GM21723 (cell line): ENCODE results near the gene AMOTL1.
"Not testable (repeated sequence)": the region's sequence is repeated elsewhere in the genome, so short reads cannot be mapped to it uniquely, and the experiment has no call there.

ENCODE experiments used
- ATAC-seq: cut with Tn5 transposase; IDR thresholded peaks from one replicate; pipeline ENCODE4 v1.9.1; 2021; ENCODE audit warnings: mild to moderate bottlenecking, moderate library complexity; ENCODE audit not compliant: unreplicated experiment

AMOTL1 gene

DNA sequence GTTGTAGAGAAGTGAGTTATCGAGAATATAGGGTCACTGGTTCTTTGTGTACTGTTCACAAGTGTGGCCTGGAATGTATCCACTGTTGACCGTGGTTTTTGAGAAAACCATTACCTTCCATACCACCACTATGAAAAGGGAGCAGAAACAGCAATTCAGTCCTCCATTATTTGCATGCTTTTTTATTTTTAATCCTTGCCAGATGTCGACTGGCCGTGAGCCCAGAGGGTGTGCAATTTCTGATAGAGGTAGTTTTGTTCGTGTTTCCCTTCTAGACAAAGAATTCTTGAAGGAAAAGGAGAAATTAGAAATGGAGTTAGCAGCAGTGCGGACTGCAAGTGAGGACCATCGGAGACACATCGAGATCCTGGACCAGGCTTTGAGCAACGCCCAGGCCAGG, 81.7 kb downstream of the AMOTL1 start:
- no peak for ATAC-seq

- ATAC-seq, result no peak
Observed at GRCh38 chr11:94851864-94852636, 83.9 kb downstream of the AMOTL1 start.

DNA sequence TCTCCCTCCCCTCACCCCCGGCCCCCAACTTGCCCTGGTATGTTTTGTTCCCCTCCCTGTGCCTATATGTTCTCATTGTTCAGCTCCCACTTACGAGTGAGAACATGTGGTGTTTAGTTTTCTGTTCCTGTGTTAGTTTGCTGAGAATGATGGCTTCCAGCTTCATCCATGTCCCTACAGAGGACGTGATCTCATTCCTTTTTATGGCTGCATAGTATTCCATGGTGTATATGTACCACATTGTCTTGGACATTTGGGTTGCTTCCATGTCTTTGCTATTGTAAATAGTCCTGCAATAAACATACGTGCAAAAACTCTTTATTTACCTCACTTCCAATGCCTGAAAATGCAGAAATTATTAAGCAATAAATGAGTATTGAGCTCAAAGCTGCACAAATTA, 85.1 kb downstream of the AMOTL1 start:
- not testable (repeated sequence) for ATAC-seq

DNA sequence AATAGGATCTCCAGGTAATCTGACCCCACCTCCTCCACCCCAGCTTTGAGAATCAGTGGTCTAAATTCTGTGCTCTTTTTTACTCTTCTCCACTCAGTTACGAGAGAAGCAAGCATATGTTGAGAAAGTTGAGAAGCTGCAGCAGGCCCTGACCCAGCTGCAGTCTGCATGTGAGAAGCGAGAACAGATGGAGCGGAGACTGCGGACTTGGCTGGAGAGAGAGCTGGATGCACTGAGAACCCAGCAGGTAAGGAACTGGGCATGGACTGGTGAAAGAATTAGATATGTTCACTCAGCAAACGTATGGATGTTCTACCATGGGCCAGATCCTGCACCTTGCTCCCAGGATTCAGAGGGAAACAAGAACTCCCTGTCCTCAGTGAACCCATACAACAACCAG, 85.7 kb downstream of the AMOTL1 start:
- ATAC-seq, result no peak

- no peak for ATAC-seq
Observed at GRCh38 chr11:94854770-94855633, 86.8 kb downstream of the AMOTL1 start.

GRCh38 chr11:94855666-94856065, 87.5 kb downstream of the AMOTL1 start:
- ATAC-seq, result no peak

DNA sequence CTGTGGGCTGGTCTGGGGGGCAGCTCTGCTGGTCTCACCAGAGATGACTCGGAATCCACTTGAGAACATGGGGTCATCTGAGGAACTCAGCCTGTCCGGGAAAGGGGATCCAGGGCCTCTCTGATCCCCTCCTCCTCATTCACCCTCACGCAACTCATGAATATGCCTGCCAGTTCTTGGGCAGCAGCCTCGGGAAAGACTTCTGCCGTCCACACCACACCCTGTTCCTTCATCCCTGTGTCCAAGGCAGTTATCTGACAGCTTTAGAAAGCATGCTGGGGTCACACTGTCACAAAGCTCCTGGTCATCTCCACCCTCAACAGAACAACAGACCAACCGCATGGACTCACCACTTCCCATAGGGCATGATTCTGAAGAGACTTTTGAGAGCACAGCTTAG, 88.3 kb downstream of the AMOTL1 start:
- no peak for ATAC-seq

DNA sequence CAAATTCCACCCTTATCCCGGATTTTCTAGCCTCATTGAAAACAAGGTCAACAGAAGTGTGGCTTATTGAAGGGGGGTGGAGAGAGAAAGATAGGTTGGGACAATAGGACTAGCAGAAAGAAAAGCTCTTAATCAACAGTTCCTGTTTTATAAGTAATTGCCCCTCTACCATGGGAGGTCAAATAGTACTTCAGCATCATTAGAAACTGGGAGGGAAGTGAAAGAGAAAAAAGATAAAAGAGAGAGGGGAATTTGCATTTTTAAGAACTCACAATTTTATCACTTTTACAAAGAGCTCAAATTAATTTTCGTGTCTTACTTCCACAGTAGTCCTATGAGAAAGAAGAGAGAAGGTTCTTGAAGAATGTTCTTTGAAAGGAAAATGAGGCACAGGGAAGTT, 89.2 kb downstream of the AMOTL1 start:
- no peak for ATAC-seq

- ATAC-seq, result no peak
Observed at GRCh38 chr11:94858012-94858705, 90.0 kb downstream of the AMOTL1 start.

GRCh38 chr11:94860333-94860732, 92.2 kb downstream of the AMOTL1 start:
- no peak for ATAC-seq

GRCh38 chr11:94861306-94861845, 93.2 kb downstream of the AMOTL1 start:
- ATAC-seq, result no peak

DNA sequence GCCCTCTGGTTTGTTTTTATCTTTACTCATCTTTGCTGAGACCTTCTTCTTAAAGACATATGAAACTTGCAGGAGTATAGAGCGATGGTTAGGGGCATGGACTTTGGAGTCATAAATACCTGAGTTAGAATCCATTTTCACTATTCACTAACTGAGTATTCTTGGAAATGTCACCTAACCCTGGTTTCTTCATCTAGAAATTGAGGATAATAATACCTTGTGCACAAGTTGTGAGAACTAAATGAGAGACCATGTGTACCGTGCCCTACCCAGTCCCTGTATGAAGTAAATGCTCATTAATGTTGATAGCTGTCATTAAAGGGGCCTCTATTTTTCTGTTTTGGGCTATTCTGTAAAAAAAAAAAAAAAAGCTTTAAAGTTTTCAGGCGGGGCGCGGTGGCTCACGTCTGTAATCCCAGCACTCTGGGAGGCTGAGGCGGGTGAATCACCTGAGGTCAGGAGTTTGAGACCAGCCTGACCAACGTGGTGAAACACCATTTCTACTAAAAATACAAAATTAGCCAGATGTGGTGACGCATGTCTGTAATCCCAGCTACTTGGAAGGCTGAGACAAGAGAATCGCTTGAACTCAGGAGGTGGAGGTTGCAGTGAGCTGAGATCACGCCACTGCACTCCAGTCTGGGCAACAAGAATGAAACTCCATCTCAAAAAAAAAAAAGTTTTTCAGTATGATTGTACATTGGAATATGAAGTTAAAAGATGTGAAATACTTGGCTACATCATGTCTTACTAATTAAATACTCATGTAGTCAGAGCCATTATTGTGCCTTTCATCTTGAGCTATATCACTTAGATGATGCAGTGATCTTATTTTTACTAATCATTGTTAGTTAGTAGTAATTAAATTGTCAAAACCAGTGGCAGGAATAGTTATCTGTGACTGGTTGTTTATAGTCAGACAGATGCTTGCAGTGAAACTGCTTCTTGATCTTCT, 95.0 kb downstream of the AMOTL1 start:
- no peak for ATAC-seq

- no peak for ATAC-seq
Observed at GRCh38 chr11:94864506-94865045, 96.4 kb downstream of the AMOTL1 start.

DNA sequence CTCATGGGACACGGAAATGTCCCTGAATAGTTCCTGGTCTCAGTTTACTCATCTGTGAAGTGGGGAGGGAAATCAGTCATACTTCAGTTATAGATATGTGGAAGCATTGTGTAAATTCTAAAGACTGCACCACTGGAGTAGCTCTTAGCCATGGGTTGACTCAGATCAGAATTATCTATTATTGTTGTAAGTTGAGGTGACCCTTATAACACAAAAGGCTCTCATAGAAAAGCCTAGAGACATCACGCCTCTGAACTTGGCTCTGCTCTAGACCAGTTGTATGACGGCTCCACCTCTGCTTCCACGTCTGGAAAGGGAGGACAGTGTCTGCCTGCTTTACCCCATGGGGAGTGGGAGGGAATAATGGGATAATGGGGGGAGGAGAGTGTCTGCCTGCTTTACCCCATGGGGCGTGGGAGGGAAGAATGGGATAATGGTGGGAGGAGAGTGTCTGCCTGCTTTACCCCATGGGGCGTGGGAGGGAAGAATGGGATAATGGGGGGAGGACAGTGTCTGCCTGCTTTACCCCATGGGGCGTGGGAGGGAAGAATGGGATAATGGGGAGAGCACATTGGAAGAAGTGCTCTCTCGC, 98.2 kb downstream of the AMOTL1 start:
- ATAC-seq, result no peak

GRCh38 chr11:94866936-94867795, 99.0 kb downstream of the AMOTL1 start:
- no peak for ATAC-seq

DNA sequence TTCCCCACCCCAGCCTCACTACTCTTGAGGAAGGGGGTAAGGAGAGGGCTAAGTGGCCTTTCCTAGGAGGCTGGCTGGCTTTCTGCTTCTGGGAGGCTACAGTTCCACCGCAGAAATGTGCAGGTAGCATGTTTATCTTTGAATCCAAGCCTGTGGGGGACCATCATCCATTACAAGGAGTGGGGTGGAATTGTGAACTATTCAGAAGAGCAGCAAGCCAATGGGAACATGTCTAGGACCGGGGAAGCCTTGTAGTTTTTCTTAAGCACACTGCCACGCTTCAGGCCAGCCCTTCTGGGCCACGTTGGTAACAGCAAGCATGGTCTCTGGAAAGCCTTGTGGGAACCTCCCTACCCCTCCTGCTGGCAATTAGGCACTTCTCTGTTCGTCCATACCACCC, 100.3 kb downstream of the AMOTL1 start:
- ATAC-seq, result no peak

GRCh38 chr11:94869186-94869585, 101.0 kb downstream of the AMOTL1 start:
- no peak for ATAC-seq

DNA sequence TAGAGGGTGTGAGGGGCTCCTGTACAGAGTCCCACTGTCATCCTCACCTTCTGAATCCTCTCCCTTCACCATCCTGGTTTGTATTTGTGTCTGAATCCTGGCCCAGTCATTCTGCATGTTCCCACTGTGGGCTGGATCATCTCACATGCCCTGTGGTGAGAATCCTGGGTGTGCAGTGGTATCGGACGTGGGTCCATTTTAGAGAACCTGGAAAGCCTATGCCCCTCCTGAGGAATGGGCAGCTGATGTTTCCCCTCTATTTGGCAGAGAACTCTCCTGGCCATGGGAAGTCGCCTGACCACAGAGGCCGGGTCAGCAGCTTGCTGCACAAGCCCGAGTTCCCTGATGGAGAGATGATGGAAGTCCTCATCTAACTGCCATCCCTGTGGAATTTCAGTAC, 102.3 kb downstream of the AMOTL1 start:
- ATAC-seq, result no peak
